GM13977 (cell line): ENCODE data around the gene SMC4.

Source experiments
- DNase-seq: peaks from one replicate; pipeline ENCODE4 v3.0.0; 2012; ENCODE audit warnings: low spot score
- in situ Hi-C: fragments of 300-500 bp; cut with MboI; formaldehyde crosslinking; loops from one replicate; pipeline ENCODE4 v1.12.0; 2022; ENCODE audit warnings: low sequenced_read_pairs, low pct_unique_long_range_greater_than_20kb, mixed read lengths, inconsistent platforms; ENCODE audit not compliant: unreplicated experiment
- TF ChIP-seq, protein P1 (sequence below): IDR thresholded peaks from 2 replicates; pipeline ENCODE4 v1.5.1; 2012; ENCODE audit warnings: mild to moderate bottlenecking, control low read depth; ENCODE audit not compliant: insufficient read depth; ENCODE audit errors: extremely low read depth, missing control alignments

The SMC4 gene

DNA sequence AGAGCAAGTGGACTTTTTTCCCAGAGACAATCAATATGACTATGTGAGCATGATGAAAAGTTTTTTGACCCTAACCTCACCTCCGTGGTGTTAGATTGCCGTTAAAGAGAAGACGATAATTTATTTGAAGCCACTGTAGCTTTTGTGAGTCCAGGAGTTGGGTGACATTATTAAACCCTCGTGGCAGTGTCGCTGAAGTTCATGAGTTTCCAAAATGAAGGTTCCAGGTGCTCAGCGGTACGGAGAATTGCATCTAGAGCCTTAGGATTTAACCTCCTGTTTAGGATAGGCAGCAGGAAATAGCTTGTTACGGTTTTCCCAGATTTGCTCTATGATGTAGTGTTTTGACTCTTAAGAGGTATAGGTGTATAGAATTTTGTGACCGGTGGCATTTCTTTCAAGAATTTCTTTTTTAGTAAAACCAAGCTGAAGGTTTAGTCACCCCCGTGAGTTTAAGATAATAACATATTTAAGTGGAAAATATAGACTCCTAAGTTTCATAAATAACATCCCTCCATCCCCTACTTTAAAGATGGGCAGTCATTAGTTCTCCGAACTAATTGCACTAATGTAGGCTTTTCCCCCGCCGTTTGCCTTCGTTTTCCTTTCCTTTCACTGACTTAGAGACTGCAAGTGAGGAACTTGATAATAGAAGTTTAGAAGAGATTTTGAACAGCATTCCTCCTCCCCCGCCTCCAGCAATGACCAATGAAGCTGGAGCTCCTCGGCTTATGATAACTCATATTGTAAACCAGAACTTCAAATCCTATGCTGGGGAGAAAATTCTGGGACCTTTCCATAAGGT, 2.0 kb downstream of the SMC4 start:
- DNase-seq = no peak
- in situ Hi-C loops = no loop called here
- TF ChIP-seq, protein P1, sequence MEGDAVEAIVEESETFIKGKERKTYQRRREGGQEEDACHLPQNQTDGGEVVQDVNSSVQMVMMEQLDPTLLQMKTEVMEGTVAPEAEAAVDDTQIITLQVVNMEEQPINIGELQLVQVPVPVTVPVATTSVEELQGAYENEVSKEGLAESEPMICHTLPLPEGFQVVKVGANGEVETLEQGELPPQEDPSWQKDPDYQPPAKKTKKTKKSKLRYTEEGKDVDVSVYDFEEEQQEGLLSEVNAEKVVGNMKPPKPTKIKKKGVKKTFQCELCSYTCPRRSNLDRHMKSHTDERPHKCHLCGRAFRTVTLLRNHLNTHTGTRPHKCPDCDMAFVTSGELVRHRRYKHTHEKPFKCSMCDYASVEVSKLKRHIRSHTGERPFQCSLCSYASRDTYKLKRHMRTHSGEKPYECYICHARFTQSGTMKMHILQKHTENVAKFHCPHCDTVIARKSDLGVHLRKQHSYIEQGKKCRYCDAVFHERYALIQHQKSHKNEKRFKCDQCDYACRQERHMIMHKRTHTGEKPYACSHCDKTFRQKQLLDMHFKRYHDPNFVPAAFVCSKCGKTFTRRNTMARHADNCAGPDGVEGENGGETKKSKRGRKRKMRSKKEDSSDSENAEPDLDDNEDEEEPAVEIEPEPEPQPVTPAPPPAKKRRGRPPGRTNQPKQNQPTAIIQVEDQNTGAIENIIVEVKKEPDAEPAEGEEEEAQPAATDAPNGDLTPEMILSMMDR = no peak

GRCh38 chr3:160402221-160403027, 3.0 kb downstream of the SMC4 start:
- in situ Hi-C loops = no loop called here
- TF ChIP-seq, protein P1 = no peak

GRCh38 chr3:160403028-160403545, 3.6 kb downstream of the SMC4 start:
- TF ChIP-seq, protein P1 = no peak
- no peak for DNase-seq
- in situ Hi-C loops = no loop called here

More at GRCh38 chr3:160402221-160403027, 3.0 kb downstream of the SMC4 start:
- no peak for DNase-seq

GRCh38 chr3:160403796-160404470, 4.5 kb downstream of the SMC4 start:
- in situ Hi-C loops = no loop called here
- no peak for DNase-seq
- TF ChIP-seq, protein P1 = no peak

DNA sequence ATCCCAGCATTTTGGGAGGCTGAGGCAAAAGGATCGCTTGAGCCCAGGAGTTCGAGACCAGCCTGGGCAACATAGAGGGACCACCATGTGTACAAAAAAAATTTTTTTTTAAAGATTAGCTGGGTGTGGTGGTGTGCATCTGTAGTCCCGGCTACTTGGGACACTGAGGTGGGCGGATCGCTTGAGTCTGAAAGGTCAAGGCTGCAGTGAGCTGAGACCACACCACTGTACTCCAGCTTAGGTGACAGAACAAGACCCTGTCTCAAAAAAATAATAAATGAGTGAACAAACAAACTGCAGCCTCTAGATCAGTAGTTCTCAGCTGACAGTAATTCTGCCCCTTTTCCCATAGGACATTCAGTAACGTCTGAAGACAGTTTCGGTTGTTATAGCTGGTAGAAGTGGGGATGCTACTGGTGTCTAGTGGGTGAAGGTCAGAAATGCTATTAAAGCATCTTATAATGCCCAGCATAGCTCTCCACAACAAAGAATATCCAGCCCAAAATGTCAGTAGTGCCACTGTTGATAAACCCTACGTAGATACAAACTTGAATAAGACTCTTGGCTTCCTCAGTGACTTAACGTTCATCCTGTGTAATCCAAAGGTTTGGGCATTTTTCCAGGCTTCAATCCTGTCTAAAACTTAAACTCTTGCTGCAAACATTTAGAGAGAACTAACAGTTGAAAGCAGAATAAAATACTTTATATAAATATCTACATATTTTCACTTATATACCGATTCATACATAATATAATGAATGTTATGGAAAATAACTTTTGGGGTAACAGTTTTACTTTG, 10.6 kb downstream of the SMC4 start:
- TF ChIP-seq, protein P1 = no peak
- in situ Hi-C loops = no loop called here
- no peak for DNase-seq
